Measurements from ENCODE around the gene TNFRSF1B. TPM values are rescaled to one million over a fixed set of nuclear protein-coding genes. Genes with fewer than 3 reads are reported as not detected.

Gene TNFRSF1B
- polyA plus RNA-seq, 1 donor from 2014 or later, result not detected

GRCh38 chr1:12150456-12151200, 16.2 kb upstream of the TNFRSF1B start:
- Histone ChIP-seq H3F3A (ENCODE audit: insufficient read depth, low read length, poor library complexity, severe bottlenecking) (no peaks in the 10 kb centered on the region), H3K79me2 (replicated peaks; ENCODE audit: insufficient read depth, low read length) (no peaks in the 10 kb centered on the region), H2AFZ (ENCODE audit: low read depth, low read length) (no peak overlapping the region), H3K27me3 (ENCODE audit: insufficient read depth, low read depth, low read length) (no peaks in the 10 kb centered on the region), H3K27ac (ENCODE audit: low read length) (no peak overlapping the region), H3K9me3 (ENCODE audit: low read length) (no peaks in the 10 kb centered on the region), H3K4me3 (ENCODE audit: low read length) (no peak overlapping the region), H3K4me2 (ENCODE audit: low read length) (no peak overlapping the region), H3K9me2 (ENCODE audit: insufficient read depth, low read length) (no peaks in the 10 kb centered on the region), H3K9ac (ENCODE audit: low read length) (no peak overlapping the region), H4K20me1 (ENCODE audit: insufficient read depth) (no peaks in the 10 kb centered on the region), H3K36me3 (ENCODE audit: insufficient read depth, low read length) (no peaks in the 10 kb centered on the region)
- no peak for TF ChIP-seq CTCF (IDR thresholded peaks at IDR 0.05; ENCODE audit: poor library complexity, severe bottlenecking)
- no peak for TF ChIP-seq EP300 (conservative IDR thresholded peaks at IDR 0.05; ENCODE audit: poor library complexity, severe bottlenecking)
- no peak for TF ChIP-seq MXI1 (conservative IDR thresholded peaks at IDR 0.05; ENCODE audit: poor library complexity, severe bottlenecking)
- no peak for TF ChIP-seq REST (IDR thresholded peaks at IDR 0.05; ENCODE audit: borderline replicate concordance)
- no peak for TF ChIP-seq TAF1 (IDR thresholded peaks at IDR 0.05; ENCODE audit: low read depth)
- TF ChIP-seq POLR2AphosphoS5 (IDR thresholded peaks at IDR 0.05), result no peak
- no peak for TF ChIP-seq RAD21 (conservative IDR thresholded peaks at IDR 0.05)
- no peak for TF ChIP-seq EZH2 (IDR thresholded peaks at IDR 0.05; ENCODE audit: borderline replicate concordance, insufficient read depth, low read length, poor library complexity, severe bottlenecking)
- no peak for TF ChIP-seq SMC3 (conservative IDR thresholded peaks at IDR 0.05; ENCODE audit: poor library complexity)

- H3F3A ChIP-seq (ENCODE audit: insufficient read depth, low read length, poor library complexity, severe bottlenecking), result no peaks in the 10 kb centered on the region
- H3K36me3 ChIP-seq (ENCODE audit: insufficient read depth, low read length), result no peaks in the 10 kb centered on the region
- H2AFZ ChIP-seq (ENCODE audit: low read depth, low read length), result no peak overlapping the region
- H3K27me3 ChIP-seq (ENCODE audit: insufficient read depth, low read depth, low read length), result no peaks in the 10 kb centered on the region
- no peaks in the 10 kb centered on the region for H3K79me2 ChIP-seq (replicated peaks; ENCODE audit: insufficient read depth, low read length)
- H3K9me2 ChIP-seq (ENCODE audit: insufficient read depth, low read length), result no peaks in the 10 kb centered on the region
- H3K27ac ChIP-seq (ENCODE audit: low read length), result no peak overlapping the region
- H4K20me1 ChIP-seq (ENCODE audit: insufficient read depth), result no peaks in the 10 kb centered on the region
- no peak overlapping the region for H3K4me2 ChIP-seq (ENCODE audit: low read length)
- no peak for TF ChIP-seq REST (IDR thresholded peaks at IDR 0.05; ENCODE audit: borderline replicate concordance)
- no peak for TF ChIP-seq TAF1 (IDR thresholded peaks at IDR 0.05; ENCODE audit: low read depth)
- H3K4me3 ChIP-seq (ENCODE audit: low read length), result no peak overlapping the region
- no peaks in the 10 kb centered on the region for H3K9me3 ChIP-seq (ENCODE audit: low read length)
- H3K9ac ChIP-seq (ENCODE audit: low read length), result no peak overlapping the region
Observed at GRCh38 chr1:12151465-12151864, 15.3 kb upstream of the TNFRSF1B start.

Data from neural cell (in vitro differentiated cells).